Mesothelial cell of epicardium (in vitro differentiated cells): ENCODE data around the gene DOCK2. TPM values are rescaled to one million over a fixed set of nuclear protein-coding genes. Genes with fewer than 3 reads are reported as not detected.

Experiments used
- DNase-seq, 2 experiments: peaks; one replicate each; pipeline ENCODE4 v3.0.0; 2021; ENCODE audit warnings: low spot score in 2 of 2; ENCODE audit not compliant: unreplicated experiment in 2 of 2
- H3K27ac Mint-ChIP-seq: 2 replicates; pipeline ENCODE4 v1.8.0; 2021; ENCODE audit warnings: mixed read lengths
- H3K27me3 Mint-ChIP-seq: 2 replicates; pipeline ENCODE4 v1.8.0; 2021; ENCODE audit warnings: low read depth, mixed read lengths
- H3K36me3 Mint-ChIP-seq: 2 replicates; pipeline ENCODE4 v1.8.0; 2021; ENCODE audit warnings: mixed read lengths
- H3K4me1 Mint-ChIP-seq: 2 replicates; pipeline ENCODE4 v1.8.0; 2021; ENCODE audit warnings: mixed read lengths
- H3K4me3 Mint-ChIP-seq: 2 replicates; pipeline ENCODE4 v1.8.0; 2021; ENCODE audit warnings: mild to moderate bottlenecking, moderate library complexity, mixed read lengths
- H3K9me3 Mint-ChIP-seq: 2 replicates; pipeline ENCODE4 v1.8.0; 2021; ENCODE audit warnings: mixed read lengths
- CTCF ChIP-seq: fragments of 200-600 bp; sonication (generic); IDR thresholded peaks from one replicate; pipeline ENCODE4 v1.5.0; 2021; ENCODE audit warnings: antibody characterized with exemption; ENCODE audit not compliant: unreplicated experiment
- total RNA-seq: library from RNA; stranded (reverse); gene quantifications from 3 replicates; pipeline ENCODE4 v1.2.1, GENCODE V29; 2021

DOCK2 gene
- total RNA-seq, 1 donor from 2014 or later, result 0.25 TPM

- Mint-ChIP-seq H3K4me1 (no peaks in the 10 kb centered on the region), H3K27ac (no peak overlapping the region), H3K4me3 (no peak overlapping the region), H3K27me3 (no peaks in the 10 kb centered on the region), H3K9me3 (no peaks in the 10 kb centered on the region), H3K36me3 (peaks cover 45% of the 10 kb centered on the region)
- DNase-seq, result no peak
- no peak for TF ChIP-seq CTCF
Observed at GRCh38 chr5:169599451-169599850, 37.6 kb upstream of the DOCK2 start.

- TF ChIP-seq CTCF, result no peak
- DNase-seq, result no peak
- Mint-ChIP-seq H3K36me3 (peaks cover 32% of the 10 kb centered on the region), H3K9me3 (no peaks in the 10 kb centered on the region), H3K4me3 (no peak overlapping the region), H3K27ac (no peak overlapping the region), H3K27me3 (no peaks in the 10 kb centered on the region), H3K4me1 (no peaks in the 10 kb centered on the region)
Observed at GRCh38 chr5:169602535-169602934, 34.5 kb upstream of the DOCK2 start.

GRCh38 chr5:169606279-169606678 is 30.8 kb upstream of the DOCK2 start:
- Mint-ChIP-seq H3K4me3 (no peak overlapping the region), H3K9me3 (peaks cover 14% of the 10 kb centered on the region), H3K27ac (no peak overlapping the region), H3K4me1 (no peaks in the 10 kb centered on the region), H3K27me3 (no peaks in the 10 kb centered on the region), H3K36me3 (peaks cover 14% of the 10 kb centered on the region)
- TF ChIP-seq CTCF, result no peak
- no peak for DNase-seq

GRCh38 chr5:169607882-169608281 is 29.2 kb upstream of the DOCK2 start:
- no peak for TF ChIP-seq CTCF
- H3K36me3 Mint-ChIP-seq, result peaks cover 5% of the 10 kb centered on the region
- H3K27me3 Mint-ChIP-seq, result peaks cover 3% of the 10 kb centered on the region
- H3K4me1 Mint-ChIP-seq, result no peaks in the 10 kb centered on the region
- H3K27ac Mint-ChIP-seq, result no peak overlapping the region
- H3K4me3 Mint-ChIP-seq, result no peak overlapping the region
- no peak for DNase-seq
- peaks cover 29% of the 10 kb centered on the region for H3K9me3 Mint-ChIP-seq

- no peaks in the 10 kb centered on the region for H3K36me3 Mint-ChIP-seq
- H3K9me3 Mint-ChIP-seq, result peaks cover 34% of the 10 kb centered on the region
- no peak overlapping the region for H3K4me3 Mint-ChIP-seq
- no peak overlapping the region for H3K27ac Mint-ChIP-seq
- no peaks in the 10 kb centered on the region for H3K4me1 Mint-ChIP-seq
- H3K27me3 Mint-ChIP-seq, result peaks cover 8% of the 10 kb centered on the region
- no peak for TF ChIP-seq CTCF
- DNase-seq, result no peak
Observed at GRCh38 chr5:169609716-169610115, 27.4 kb upstream of the DOCK2 start.

GRCh38 chr5:169610606-169611005 is 26.5 kb upstream of the DOCK2 start:
- H3K27ac Mint-ChIP-seq, result no peak overlapping the region
- no peak for TF ChIP-seq CTCF

More at GRCh38 chr5:169610606-169611005, 26.5 kb upstream of the DOCK2 start:
- no peaks in the 10 kb centered on the region for H3K4me1 Mint-ChIP-seq
- no peak overlapping the region for H3K4me3 Mint-ChIP-seq
- DNase-seq, result no peak
- no peaks in the 10 kb centered on the region for H3K36me3 Mint-ChIP-seq
- H3K27me3 Mint-ChIP-seq, result peaks cover 10% of the 10 kb centered on the region
- peaks cover 34% of the 10 kb centered on the region for H3K9me3 Mint-ChIP-seq
